ENCODE results near the gene NUDT13. TPM values are rescaled to one million over a fixed set of nuclear protein-coding genes. Genes with fewer than 3 reads are reported as not detected.

Gene NUDT13
- total and polyA plus RNA-seq, 12 donors, result 1.0 to 6.1 (median 2.9) TPM

DNA sequence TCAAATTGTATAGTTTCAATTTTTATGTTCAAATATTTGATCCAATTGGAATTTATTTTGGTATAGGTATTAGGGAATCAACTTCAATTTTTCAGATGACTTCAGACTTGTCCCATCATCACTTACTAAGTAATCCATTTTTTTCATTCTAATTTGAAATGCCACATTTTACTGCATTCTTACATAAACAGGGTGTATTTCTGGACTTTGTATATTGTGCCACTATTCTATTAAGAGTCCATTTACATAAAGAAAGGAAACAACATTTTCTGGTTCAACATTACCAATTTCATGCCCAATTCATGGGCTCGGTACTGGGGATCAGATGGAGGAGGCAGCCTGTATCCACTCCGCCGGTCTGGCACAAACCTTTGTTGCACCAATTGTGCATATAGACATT is 41.8 kb downstream of the NUDT13 start:
- no peak for DNase-seq
- 95 to 100% (median 98%) methylated on average over 3 of the region's 3 CpGs for WGBS, 4 donors
- peaks cover 0 to 59% of the 10 kb centered on the region in 2 donors for H3K36me3 ChIP-seq (replicated peaks in 1 of 2)
- no peak for TF ChIP-seq POLR2A (IDR thresholded peaks at IDR 0.05)
- TF ChIP-seq, protein P1, sequence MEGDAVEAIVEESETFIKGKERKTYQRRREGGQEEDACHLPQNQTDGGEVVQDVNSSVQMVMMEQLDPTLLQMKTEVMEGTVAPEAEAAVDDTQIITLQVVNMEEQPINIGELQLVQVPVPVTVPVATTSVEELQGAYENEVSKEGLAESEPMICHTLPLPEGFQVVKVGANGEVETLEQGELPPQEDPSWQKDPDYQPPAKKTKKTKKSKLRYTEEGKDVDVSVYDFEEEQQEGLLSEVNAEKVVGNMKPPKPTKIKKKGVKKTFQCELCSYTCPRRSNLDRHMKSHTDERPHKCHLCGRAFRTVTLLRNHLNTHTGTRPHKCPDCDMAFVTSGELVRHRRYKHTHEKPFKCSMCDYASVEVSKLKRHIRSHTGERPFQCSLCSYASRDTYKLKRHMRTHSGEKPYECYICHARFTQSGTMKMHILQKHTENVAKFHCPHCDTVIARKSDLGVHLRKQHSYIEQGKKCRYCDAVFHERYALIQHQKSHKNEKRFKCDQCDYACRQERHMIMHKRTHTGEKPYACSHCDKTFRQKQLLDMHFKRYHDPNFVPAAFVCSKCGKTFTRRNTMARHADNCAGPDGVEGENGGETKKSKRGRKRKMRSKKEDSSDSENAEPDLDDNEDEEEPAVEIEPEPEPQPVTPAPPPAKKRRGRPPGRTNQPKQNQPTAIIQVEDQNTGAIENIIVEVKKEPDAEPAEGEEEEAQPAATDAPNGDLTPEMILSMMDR (IDR thresholded peaks at IDR 0.05), result no peak
- H3K27ac ChIP-seq, result no peak overlapping the region
- H3K27me3 ChIP-seq, result no peaks in the 10 kb centered on the region
- H3K4me3 ChIP-seq, result no peak overlapping the region
- H3K9me3 ChIP-seq (replicated peaks in 1 of 3), result no peaks in the 10 kb centered on the region
- H3K4me1 ChIP-seq (replicated peaks in 1 of 2), result no peaks in the 10 kb centered on the region
- intact Hi-C loops (cut with DNase I), result no loop called here

DNA sequence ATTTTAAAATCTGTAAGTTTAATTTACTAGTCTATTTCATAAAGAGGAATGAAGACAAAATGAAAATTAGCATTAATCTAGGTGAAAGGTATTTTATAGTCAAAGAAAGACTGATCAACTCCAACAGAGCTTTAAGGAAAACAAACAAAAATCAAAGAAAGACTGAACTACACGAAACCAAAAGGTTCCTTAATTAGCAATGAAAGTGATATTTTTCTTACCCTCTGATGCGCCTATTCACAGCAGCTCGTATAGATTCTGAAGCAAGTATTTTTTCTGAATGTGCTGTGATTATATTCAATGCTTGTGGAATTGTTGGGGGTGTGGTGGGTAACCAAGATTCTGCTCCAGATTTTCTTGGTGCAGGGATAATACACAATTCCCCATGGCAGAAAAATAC is 45.8 kb downstream of the NUDT13 start:
- no peaks in the 10 kb centered on the region for H3K9me3 ChIP-seq (replicated peaks in 1 of 3)
- no peak overlapping the region for H3K4me3 ChIP-seq
- intact Hi-C loops (cut with DNase I), result no loop called here
- H3K36me3 ChIP-seq (replicated peaks in 1 of 2), result peaks cover 0 to 63% of the 10 kb centered on the region in 2 donors
- no peak for TF ChIP-seq POLR2A (IDR thresholded peaks at IDR 0.05)
- TF ChIP-seq, protein P1 (IDR thresholded peaks at IDR 0.05), result no peak
- H3K27me3 ChIP-seq, result no peaks in the 10 kb centered on the region
- H3K4me1 ChIP-seq (replicated peaks in 1 of 2), result peaks cover 0 to 3% of the 10 kb centered on the region in 2 donors
- 82 to 91% (median 88%) methylated on average over 3 of the region's 3 CpGs for WGBS, 4 donors
- DNase-seq, result no peak
- H3K27ac ChIP-seq, result no peak overlapping the region

DNA sequence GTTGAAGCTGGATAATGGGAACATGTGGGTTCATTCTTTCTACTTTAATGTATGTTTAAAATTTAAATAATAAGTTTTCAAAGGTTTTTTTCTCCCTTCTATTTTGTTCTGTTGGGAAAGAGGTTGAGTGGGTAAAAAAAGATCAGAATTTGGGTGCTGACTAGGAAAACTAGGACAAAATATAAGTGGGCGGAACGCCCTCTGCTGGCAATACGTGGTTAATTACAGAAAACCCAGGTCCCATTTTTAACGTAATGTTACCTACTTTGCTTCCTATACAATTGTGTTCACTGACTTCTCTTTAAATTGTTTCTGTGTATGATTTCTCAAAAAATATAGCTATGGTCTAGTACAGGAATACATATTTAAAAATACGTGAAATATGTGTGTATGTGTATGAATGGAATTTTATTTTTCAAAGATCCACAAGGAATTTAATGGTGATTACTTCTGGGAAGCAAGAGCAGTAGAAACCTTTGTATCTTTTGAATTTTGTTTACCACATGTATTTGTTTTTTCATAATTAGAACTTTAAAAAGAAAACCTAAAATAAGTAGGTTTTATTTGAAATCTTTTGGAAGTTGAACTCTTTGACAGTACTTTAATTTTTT is 48.9 kb downstream of the NUDT13 start:
- DNase-seq, result peak; percentile 44 to 83 (median 59)
- TF ChIP-seq, protein P1 (IDR thresholded peaks at IDR 0.05), result peak; percentile 57 to 82 (median 74)
- TF ChIP-seq POLR2A (IDR thresholded peaks at IDR 0.05), result no peak
- no peaks in the 10 kb centered on the region for H3K9me3 ChIP-seq (replicated peaks in 1 of 3)
- H3K4me1 ChIP-seq (replicated peaks in 1 of 2), result peaks cover 0 to 18% of the 10 kb centered on the region in 2 donors
- 3 to 7% (median 5%) methylated on average over 5 of the region's 5 CpGs for WGBS, 4 donors
- H3K4me3 ChIP-seq, result no peak overlapping the region
- intact Hi-C loops (cut with DNase I), result no loop called here
- peaks cover 0 to 36% of the 10 kb centered on the region in 2 donors for H3K36me3 ChIP-seq (replicated peaks in 1 of 2)
- peak overlapping the region in 1 of 5 donors; percentile 8 for H3K27ac ChIP-seq
- no peaks in the 10 kb centered on the region for H3K27me3 ChIP-seq

DNA sequence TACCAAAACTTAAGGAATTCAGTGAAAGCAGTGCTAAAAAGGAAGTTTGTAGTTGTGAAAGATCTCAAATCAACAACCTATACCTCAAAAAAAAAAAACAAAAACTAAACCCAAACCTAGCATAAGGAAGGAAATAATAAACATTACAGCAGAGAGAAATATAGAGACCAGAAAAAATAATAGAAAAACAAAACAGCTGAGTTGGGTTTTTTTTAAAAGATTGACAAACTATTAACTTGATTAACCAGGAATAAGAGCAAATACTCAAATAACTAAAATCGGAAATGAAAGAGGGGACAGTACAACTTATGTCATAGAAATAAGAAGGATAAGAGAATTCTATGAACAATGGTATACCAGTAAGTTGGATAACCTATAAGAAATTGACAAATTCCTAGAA is 50.8 kb downstream of the NUDT13 start:
- no peak overlapping the region for H3K4me3 ChIP-seq
- no peaks in the 10 kb centered on the region for H3K9me3 ChIP-seq (replicated peaks in 1 of 3)
- intact Hi-C loops (cut with DNase I), result no loop called here
- DNase-seq, result no peak
- no peaks in the 10 kb centered on the region for H3K27me3 ChIP-seq
- peaks cover 0 to 16% of the 10 kb centered on the region in 2 donors for H3K36me3 ChIP-seq (replicated peaks in 1 of 2)
- TF ChIP-seq, protein P1 (IDR thresholded peaks at IDR 0.05), result no peak
- H3K4me1 ChIP-seq (replicated peaks in 1 of 2), result peaks cover 4 to 28% of the 10 kb centered on the region in 2 donors
- WGBS, 4 donors, result 85 to 97% (median 87%) methylated on average over 1 of the region's 1 CpG
- H3K27ac ChIP-seq, result no peak overlapping the region

Data from adrenal gland (tissue), 12 donors.